NCI-H2029 (cell line): ENCODE measurements around the gene ECHS1.

Experiments
- DNase-seq: peaks from one replicate; lab custom pipeline; 2025; lab: John Stamatoyannopoulos, UW

Gene ECHS1

GRCh38 chr10:133358162-133358924 lies 14.8 kb downstream of the ECHS1 start:
- DNase-seq: no peak

- DNase-seq: no peak
Observed at GRCh38 chr10:133357285-133358161, 15.6 kb downstream of the ECHS1 start, which contains the start of gene FUOM. Gene FUOM, minus strand, starts transcription at chr10:133358019. Its CDS starts 12 bp downstream, at chr10:133358007.

GRCh38 chr10:133356549-133357284 lies 16.4 kb downstream of the ECHS1 start:
- DNase-seq: no peak

DNA sequence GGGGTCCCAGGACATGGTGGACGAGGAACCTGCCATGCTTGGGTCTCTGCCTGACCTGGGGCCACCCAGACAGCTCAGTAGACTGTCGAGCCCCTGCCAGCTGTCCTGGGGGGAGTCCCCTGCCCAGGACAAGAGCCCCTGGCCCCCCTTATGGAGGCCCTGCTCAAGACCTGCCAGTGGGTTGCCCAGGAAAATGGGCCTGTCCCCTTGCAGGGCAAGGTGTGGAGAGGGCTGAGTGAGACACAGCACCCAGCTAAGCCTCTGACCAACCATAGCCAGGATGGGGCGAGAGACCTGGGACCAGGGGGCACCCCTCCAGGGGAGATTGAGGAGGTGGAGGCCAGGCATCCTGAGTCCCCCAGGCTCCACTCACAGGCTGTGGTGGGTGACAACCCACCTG lies 17.2 kb downstream of the ECHS1 start:
- no peak for DNase-seq

- DNase-seq: no peak
Observed at GRCh38 chr10:133355266-133355665, 17.9 kb downstream of the ECHS1 start.

GRCh38 chr10:133354672-133355240 lies 18.4 kb downstream of the ECHS1 start:
- no peak for DNase-seq

GRCh38 chr10:133353988-133354605 lies 19.1 kb downstream of the ECHS1 start:
- no peak for DNase-seq

- no peak for DNase-seq
Observed at GRCh38 chr10:133353202-133353959, 19.8 kb downstream of the ECHS1 start.

- no peak for DNase-seq
Observed at GRCh38 chr10:133351408-133352318, 21.5 kb downstream of the ECHS1 start.

DNA sequence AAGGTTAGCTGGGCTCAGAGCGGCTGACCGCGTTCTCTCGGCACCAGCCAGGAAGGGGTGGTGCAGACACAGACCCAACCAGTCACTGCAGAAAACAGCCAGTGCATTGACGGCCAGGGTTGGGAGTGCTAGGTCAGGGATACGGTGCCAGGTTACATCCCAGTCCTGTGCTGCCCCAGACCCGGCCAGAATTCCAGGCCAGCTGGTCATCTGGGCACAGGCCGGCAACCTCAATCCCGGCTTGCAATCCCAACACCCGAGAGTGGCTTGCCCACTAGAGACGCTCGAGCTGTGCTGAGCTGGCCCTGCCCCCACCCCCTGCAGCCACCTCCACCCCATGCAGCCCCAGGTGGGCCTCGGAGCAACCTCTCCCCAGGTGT lies 22.2 kb downstream of the ECHS1 start:
- DNase-seq: no peak

DNA sequence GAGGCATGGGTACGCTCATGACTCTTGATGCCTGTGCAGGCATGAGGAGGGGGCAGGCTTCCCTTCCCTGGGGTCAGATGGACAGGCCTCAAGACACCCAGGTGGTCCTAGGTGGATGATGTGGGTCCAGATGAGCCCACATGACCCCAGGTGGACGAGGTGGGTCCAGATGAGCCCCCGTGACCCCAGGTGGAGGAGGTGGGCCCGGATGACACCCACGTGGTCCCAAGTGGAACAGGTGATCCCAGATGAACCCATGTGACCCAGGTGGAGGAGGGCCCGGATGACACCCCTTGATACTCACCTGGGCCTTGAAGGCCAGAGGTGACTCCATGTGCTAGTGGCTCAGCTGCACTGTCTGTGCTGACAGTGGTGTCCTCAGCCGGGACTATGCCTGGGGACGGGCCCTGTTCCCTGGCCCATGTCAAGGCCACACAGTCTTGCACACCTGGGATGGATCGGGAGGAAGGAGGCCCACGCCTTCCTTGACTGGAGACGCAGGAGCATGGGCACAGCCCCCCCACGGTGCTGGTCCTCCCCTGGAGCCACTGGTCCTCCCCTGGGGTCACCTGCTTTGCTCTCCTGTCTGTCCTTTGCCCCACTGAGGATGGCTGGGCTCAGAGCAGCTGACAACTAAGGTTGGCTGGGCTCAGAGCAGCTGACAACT lies 22.7 kb downstream of the ECHS1 start:
- DNase-seq: no peak

DNA sequence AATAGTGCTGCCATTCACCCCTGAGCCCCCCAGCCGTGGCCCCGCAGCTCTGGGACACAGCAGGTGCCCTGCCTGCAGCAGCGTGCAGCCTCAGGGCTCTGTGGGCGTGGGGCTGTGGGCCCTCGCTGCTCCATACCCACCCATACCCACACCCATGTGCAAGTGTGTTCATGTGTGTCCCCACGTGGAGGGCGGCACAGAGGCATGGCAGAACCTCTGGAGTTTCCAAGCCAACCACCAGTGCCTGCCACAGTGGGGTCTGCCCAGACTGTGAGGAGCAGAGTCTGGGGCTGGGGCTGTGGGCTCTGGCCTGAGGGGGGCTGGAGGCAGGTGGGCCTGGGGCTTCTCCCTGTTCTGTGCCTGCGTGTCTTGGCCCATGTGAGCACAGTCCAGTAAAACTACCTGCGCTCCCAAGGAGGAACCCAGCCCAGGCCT lies 23.6 kb downstream of the ECHS1 start:
- no peak for DNase-seq

GRCh38 chr10:133349160-133349568 lies 24.0 kb downstream of the ECHS1 start:
- no peak for DNase-seq

- no peak for DNase-seq
Observed at GRCh38 chr10:133347710-133348517, 25.2 kb downstream of the ECHS1 start.

- DNase-seq: no peak
Observed at GRCh38 chr10:133346413-133346812, 26.7 kb downstream of the ECHS1 start.

- no peak for DNase-seq
Observed at GRCh38 chr10:133344236-133344635, 28.9 kb downstream of the ECHS1 start.

- no peak for DNase-seq
Observed at GRCh38 chr10:133343558-133343957, 29.6 kb downstream of the ECHS1 start.

DNA sequence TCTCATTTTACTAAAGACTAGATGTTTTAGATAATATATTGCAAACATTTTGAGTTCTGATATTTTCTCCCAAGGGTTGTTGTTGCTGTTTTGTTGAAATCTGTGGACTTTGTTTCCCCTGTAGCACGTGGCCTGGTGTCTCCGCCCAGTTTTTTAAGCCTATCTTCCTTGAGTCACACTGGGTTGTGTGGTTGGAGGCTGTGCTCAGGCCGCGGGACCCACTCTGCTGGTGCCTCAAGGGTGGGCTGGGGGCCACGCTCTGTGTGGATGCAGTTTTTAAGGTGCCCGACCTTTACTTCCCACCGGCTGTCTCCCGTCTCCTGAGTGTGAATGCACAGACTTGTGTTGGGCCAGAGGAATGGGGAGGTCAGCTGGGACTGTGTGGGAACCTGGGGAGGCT lies 30.2 kb downstream of the ECHS1 start:
- no peak for DNase-seq
